HG02943 (cell line): ENCODE data around the gene CFAP43.
"Not testable (repeated sequence)": the region's sequence is repeated elsewhere in the genome, so short reads cannot be mapped to it uniquely, and the experiment has no call there.

Source experiments
- ATAC-seq: cut with Tn5 transposase; IDR thresholded peaks from one replicate; pipeline ENCODE4 v1.9.1; 2021; ENCODE audit warnings: mild to moderate bottlenecking, low read depth, moderate library complexity; ENCODE audit not compliant: unreplicated experiment

CFAP43 gene

GRCh38 chr10:104234934-104235333, 2.8 kb upstream of the CFAP43 start:
- ATAC-seq, result no peak

- ATAC-seq, result no peak
Observed at GRCh38 chr10:104233817-104234216, 1.7 kb upstream of the CFAP43 start.

GRCh38 chr10:104232613-104233102, 494 bp upstream of the CFAP43 start:
- no peak for ATAC-seq

- ATAC-seq, result no peak
Observed at GRCh38 chr10:104230490-104230889, 1.7 kb downstream of the CFAP43 start.

GRCh38 chr10:104223304-104223703, 8.9 kb downstream of the CFAP43 start:
- no peak for ATAC-seq

GRCh38 chr10:104220522-104220921, 11.6 kb downstream of the CFAP43 start:
- no peak for ATAC-seq

GRCh38 chr10:104218751-104219150, 13.4 kb downstream of the CFAP43 start:
- ATAC-seq, result no peak

- no peak for ATAC-seq
Observed at GRCh38 chr10:104216631-104217030, 15.5 kb downstream of the CFAP43 start.

- no peak for ATAC-seq
Observed at GRCh38 chr10:104209575-104210198, 22.5 kb downstream of the CFAP43 start.

- ATAC-seq, result no peak
Observed at GRCh38 chr10:104208730-104209129, 23.4 kb downstream of the CFAP43 start.

- ATAC-seq, result no peak
Observed at GRCh38 chr10:104202231-104202630, 29.9 kb downstream of the CFAP43 start.

GRCh38 chr10:104201636-104202035, 30.5 kb downstream of the CFAP43 start:
- no peak for ATAC-seq

GRCh38 chr10:104199567-104199966, 32.6 kb downstream of the CFAP43 start:
- no peak for ATAC-seq

GRCh38 chr10:104197364-104197763, 34.8 kb downstream of the CFAP43 start:
- no peak for ATAC-seq

- ATAC-seq, result no peak
Observed at GRCh38 chr10:104195706-104196105, 36.5 kb downstream of the CFAP43 start.

- ATAC-seq, result no peak
Observed at GRCh38 chr10:104193787-104194186, 38.4 kb downstream of the CFAP43 start.

- no peak for ATAC-seq
Observed at GRCh38 chr10:104190695-104191094, 41.5 kb downstream of the CFAP43 start.

- ATAC-seq, result no peak
Observed at GRCh38 chr10:104183682-104184081, 48.5 kb downstream of the CFAP43 start.

- not testable (repeated sequence) for ATAC-seq
Observed at GRCh38 chr10:104174136-104174535, 58.0 kb downstream of the CFAP43 start.

GRCh38 chr10:104170610-104171254, 61.4 kb downstream of the CFAP43 start:
- ATAC-seq, result no peak

- no peak for ATAC-seq
Observed at GRCh38 chr10:104155591-104155990, 76.6 kb downstream of the CFAP43 start.

GRCh38 chr10:104151737-104152136, 80.4 kb downstream of the CFAP43 start:
- no peak for ATAC-seq
